ENCODE results near the gene FAM131C. TPM values are rescaled to one million over a fixed set of nuclear protein-coding genes. Genes with fewer than 3 reads are reported as not detected.

The FAM131C gene
- polyA plus RNA-seq, 1 donor from 2014 or later: 0.97 TPM

- no peak overlapping the region for H3K9ac ChIP-seq (ENCODE audit: low read length)
- no peaks in the 10 kb centered on the region for H3K27me3 ChIP-seq (ENCODE audit: insufficient read depth, low read depth, low read length)
- no peaks in the 10 kb centered on the region for H3K36me3 ChIP-seq (ENCODE audit: insufficient read depth, low read length)
- no peaks in the 10 kb centered on the region for H3K9me3 ChIP-seq (ENCODE audit: low read length)
- no peak overlapping the region for H2AFZ ChIP-seq (ENCODE audit: low read depth, low read length)
- H3K79me2 ChIP-seq (replicated peaks; ENCODE audit: insufficient read depth, low read length): no peaks in the 10 kb centered on the region
- no peaks in the 10 kb centered on the region for H4K20me1 ChIP-seq (ENCODE audit: insufficient read depth)
- no peaks in the 10 kb centered on the region for H3F3A ChIP-seq (ENCODE audit: insufficient read depth, low read length, poor library complexity, severe bottlenecking)
- no peaks in the 10 kb centered on the region for H3K9me2 ChIP-seq (ENCODE audit: insufficient read depth, low read length)
- no peak overlapping the region for H3K27ac ChIP-seq (ENCODE audit: low read length)
- no peak overlapping the region for H3K4me2 ChIP-seq (ENCODE audit: low read length)
- H3K4me3 ChIP-seq (ENCODE audit: low read length): no peak overlapping the region
- TF ChIP-seq CTCF (IDR thresholded peaks at IDR 0.05; ENCODE audit: poor library complexity, severe bottlenecking) (no peak), EZH2 (IDR thresholded peaks at IDR 0.05; ENCODE audit: borderline replicate concordance, insufficient read depth, low read length, poor library complexity, severe bottlenecking) (no peak), MXI1 (conservative IDR thresholded peaks at IDR 0.05; ENCODE audit: poor library complexity, severe bottlenecking) (no peak), REST (IDR thresholded peaks at IDR 0.05; ENCODE audit: borderline replicate concordance) (no peak), EP300 (conservative IDR thresholded peaks at IDR 0.05; ENCODE audit: poor library complexity, severe bottlenecking) (no peak), SMC3 (conservative IDR thresholded peaks at IDR 0.05; ENCODE audit: poor library complexity) (no peak), POLR2AphosphoS5 (IDR thresholded peaks at IDR 0.05) (no peak), TAF1 (IDR thresholded peaks at IDR 0.05; ENCODE audit: low read depth) (no peak), RAD21 (conservative IDR thresholded peaks at IDR 0.05) (no peak)
Measured at GRCh38 chr1:16013908-16014258, 59.6 kb downstream of the FAM131C start.

- no peaks in the 10 kb centered on the region for H3K79me2 ChIP-seq (replicated peaks; ENCODE audit: insufficient read depth, low read length)
- no peaks in the 10 kb centered on the region for H3K9me3 ChIP-seq (ENCODE audit: low read length)
- no peak overlapping the region for H2AFZ ChIP-seq (ENCODE audit: low read depth, low read length)
- no peaks in the 10 kb centered on the region for H3K27me3 ChIP-seq (ENCODE audit: insufficient read depth, low read depth, low read length)
- H3K9me2 ChIP-seq (ENCODE audit: insufficient read depth, low read length): no peaks in the 10 kb centered on the region
- H3K4me2 ChIP-seq (ENCODE audit: low read length): no peak overlapping the region
- H3K9ac ChIP-seq (ENCODE audit: low read length): no peak overlapping the region
- no peaks in the 10 kb centered on the region for H3K36me3 ChIP-seq (ENCODE audit: insufficient read depth, low read length)
- H3F3A ChIP-seq (ENCODE audit: insufficient read depth, low read length, poor library complexity, severe bottlenecking): no peaks in the 10 kb centered on the region
- TF ChIP-seq EP300 (conservative IDR thresholded peaks at IDR 0.05; ENCODE audit: poor library complexity, severe bottlenecking) (no peak), POLR2AphosphoS5 (IDR thresholded peaks at IDR 0.05) (no peak), EZH2 (IDR thresholded peaks at IDR 0.05; ENCODE audit: borderline replicate concordance, insufficient read depth, low read length, poor library complexity, severe bottlenecking) (no peak), TAF1 (IDR thresholded peaks at IDR 0.05; ENCODE audit: low read depth) (no peak), SMC3 (conservative IDR thresholded peaks at IDR 0.05; ENCODE audit: poor library complexity) (no peak), CTCF (IDR thresholded peaks at IDR 0.05; ENCODE audit: poor library complexity, severe bottlenecking) (no peak), REST (IDR thresholded peaks at IDR 0.05; ENCODE audit: borderline replicate concordance) (no peak), MXI1 (conservative IDR thresholded peaks at IDR 0.05; ENCODE audit: poor library complexity, severe bottlenecking) (no peak), RAD21 (conservative IDR thresholded peaks at IDR 0.05) (no peak)
- H3K4me3 ChIP-seq (ENCODE audit: low read length): no peak overlapping the region
- H3K27ac ChIP-seq (ENCODE audit: low read length): no peak overlapping the region
- no peaks in the 10 kb centered on the region for H4K20me1 ChIP-seq (ENCODE audit: insufficient read depth)
Measured at GRCh38 chr1:16013220-16013907, 60.1 kb downstream of the FAM131C start.

Data from neural cell (in vitro differentiated cells).